K562 (cell line): ENCODE measurements around the gene GART. TPM values are rescaled to one million over a fixed set of nuclear protein-coding genes. Genes with fewer than 3 reads are reported as not detected.

Source experiments
- ATAC-seq: fragments of 200-7000 bp; cut with Tn5 transposase; 3 replicates; pipeline ENCODE4 v1.9.1; 2020; ENCODE audit warnings: moderate library complexity
- Bru-seq: library from RNA; stranded (reverse); fragments of 400-500 nt; gene quantifications from one replicate; lab custom pipeline; 2021; lab: Mats Ljungman, UMichigan
- BruChase-seq, 2 experiments: library from RNA; stranded (reverse); fragments of 400-500 nt; gene quantifications; one replicate each; lab custom pipeline; 2021; lab: Mats Ljungman, UMichigan
- BruUV-seq: library from RNA; stranded (reverse); fragments of 400-500 nt; replicated peaks from 2 replicates; lab custom pipeline; 2021; lab: Mats Ljungman, UMichigan
- CTCF ChIA-PET: fragments of 300-600 bp; formaldehyde crosslinking; extraction: SDS; loops from one replicate; lab custom pipeline; 2021; ENCODE audit warnings: low intra/inter-chr PET ratio; lab: Yijun Ruan, JAX
- POLR2A ChIA-PET: fragments of 300-600, 350-650 bp; sonication (Branson Sonifier 250); formaldehyde crosslinking; extraction: SDS; loops from one replicate; lab custom pipeline; 2021; ENCODE audit warnings: antibody characterized with exemption, inconsistent platforms; lab: Yijun Ruan, JAX
- DNase-seq, 4 experiments: peaks; one replicate each; pipeline versions ENCODE4 v3.0.0 to v3.0.0-alpha.2; 2011 to 2018; ENCODE audit warnings: low spot score in 3 of 4, mixed read lengths in 3 of 4; ENCODE audit errors: extremely low read depth in 1 of 4
- FAIRE-seq: peaks from 2 replicates; lab custom pipeline; 2011; peaks lifted over from hg19 to GRCh38; lab: Jason Lieb, UNC
- H2AFZ ChIP-seq: 2 replicates; pipeline ENCODE4 v1.6.0; 2011; ENCODE audit warnings: low read depth, low read length, control low read depth, inconsistent platforms
- H3K27ac ChIP-seq: fragments of 200-600 bp; 3 replicates; pipeline ENCODE4 v1.8.0; 2011; ENCODE audit warnings: low read depth, mild to moderate bottlenecking, control low read depth, inconsistent platforms, low read length, moderate library complexity, mixed read lengths; ENCODE audit errors: extremely low read depth
- H3K27me3 ChIP-seq, 2 experiments: fragments of 300-600 bp in 1 of 2; 2 replicates in 1 of 2; 3 replicates in 1 of 2; pipeline versions ENCODE4 v1.6.0 to v1.8.0; 2011; ENCODE audit warnings: inconsistent platforms in 2 of 2, low read length in 2 of 2, mild to moderate bottlenecking in 1 of 2, mixed read lengths in 1 of 2, moderate library complexity in 1 of 2; ENCODE audit not compliant: control insufficient read depth in 2 of 2, insufficient read depth in 2 of 2
- H3K36me3 ChIP-seq: fragments of 300-600 bp; 3 replicates; pipeline ENCODE4 v1.8.0; 2011; ENCODE audit warnings: mild to moderate bottlenecking, low read length, inconsistent platforms; ENCODE audit not compliant: control insufficient read depth, insufficient read depth
- H3K4me1 ChIP-seq, 2 experiments: fragments of 200-600 bp in 1 of 2; replicated peaks in 1 of 2; 2 replicates in 1 of 2; 3 replicates in 1 of 2; pipeline versions ENCODE4 v1.5.1 to v1.8.0; 2011; ENCODE audit warnings: inconsistent platforms in 2 of 2, low read length in 2 of 2, mild to moderate bottlenecking in 1 of 2, mixed read lengths in 1 of 2, moderate library complexity in 1 of 2; ENCODE audit not compliant: control insufficient read depth in 2 of 2, insufficient read depth in 2 of 2
- H3K4me2 ChIP-seq: 2 replicates; pipeline ENCODE4 v1.6.1; 2011; ENCODE audit warnings: low read length, control low read depth, inconsistent platforms, mixed read lengths; ENCODE audit not compliant: insufficient read depth
- H3K4me3 ChIP-seq: fragments of 200-600 bp; sonication (generic), shearing (Covaris generic); 2 replicates; pipeline ENCODE4 v1.5.1; 2016; ENCODE audit warnings: control low read depth, inconsistent platforms
- H3K79me2 ChIP-seq: fragments of 200-600 bp; 3 replicates; pipeline ENCODE4 v1.8.0; 2011; ENCODE audit warnings: low read length, inconsistent platforms; ENCODE audit not compliant: control insufficient read depth, insufficient read depth
- H3K9ac ChIP-seq, 2 experiments: 2 replicates each; pipeline versions ENCODE4 v1.6.0 to v1.6.1; 2011; ENCODE audit warnings: low read depth in 2 of 2, low read length in 2 of 2, control low read depth in 1 of 2, inconsistent platforms in 1 of 2, mild to moderate bottlenecking in 1 of 2, mixed read lengths in 1 of 2; ENCODE audit not compliant: insufficient read depth in 1 of 2
- H3K9me1 ChIP-seq: one replicate; pipeline ENCODE4 v1.6.0; 2011; ENCODE audit warnings: inconsistent platforms, mild to moderate bottlenecking, low read length, moderate library complexity; ENCODE audit not compliant: control insufficient read depth, insufficient read depth
- H3K9me3 ChIP-seq: replicated peaks from 2 replicates; pipeline ENCODE4 v1.5.1; 2011; ENCODE audit warnings: low read depth, low read length, inconsistent platforms; ENCODE audit not compliant: control insufficient read depth, insufficient read depth
- H4K20me1 ChIP-seq: replicated peaks from 2 replicates; pipeline ENCODE4 v1.6.1; 2011; ENCODE audit warnings: low read length, inconsistent platforms, mixed read lengths; ENCODE audit not compliant: control insufficient read depth, insufficient read depth
- CTBP1 ChIP-seq: fragments of 450-650 bp; IDR thresholded peaks from 2 replicates; pipeline ENCODE4 v1.6.1; 2016; ENCODE audit warnings: borderline replicate concordance
- MLX ChIP-seq, 2 experiments: fragments of 450-650 bp in 1 of 2; sonication (generic) in 1 of 2; formaldehyde crosslinking; conservative IDR thresholded peaks; 2 replicates each; pipeline versions ENCODE4 v1.4.0 to v1.8.1; 2020 to 2022; ENCODE audit warnings: mild to moderate bottlenecking in 1 of 2, missing genetic modification reagents in 1 of 2
- WGBS: fragments of 100-300 bp; shearing (Covaris generic); methylation state at CpG from one replicate; pipeline ENCODE4 v1.1.6; 2016; ENCODE audit warnings: low coverage, mixed read lengths; ENCODE audit not compliant: insufficient coverage; ENCODE audit errors: missing lambda C conversion rate; 5-methylcytosine and 5-hydroxymethylcytosine counted together
- in situ Hi-C: fragments of 300-500 bp; cut with MboI; formaldehyde crosslinking; loops from 4 replicates; pipeline ENCODE4 v1.15.0; 2018; ENCODE audit warnings: inconsistent platforms, mixed read lengths
- intact Hi-C: fragments of 100-400 bp; cut with micrococcal nuclease; formaldehyde crosslinking; loops from 2 replicates; pipeline ENCODE4 v1.14.2; 2022
- long read RNA-seq, 3 experiments: library from polyadenylated mRNA in 2 of 3; library from RNA in 1 of 3; unstranded in 2 of 3; stranded (forward) in 1 of 3; transcript quantifications; one replicate each; pipeline ENCODE4 v2.0.0, GENCODE V29; 2019 to 2022
- polyA minus RNA-seq, 3 experiments: library from RNA; depleted of rRNA, polyadenylated mRNA; stranded (reverse); fragments of >200 nt; gene quantifications; 2 replicates each; pipeline ENCODE4 v1.2.3, GENCODE V29; 2011
- polyA plus RNA-seq, 8 experiments: library from polyadenylated mRNA; depleted of rRNA in 4 of 8; stranded (reverse) in 5 of 8; unstranded in 3 of 8; fragments of >200 nt; fragmentation: Nextera tagmentation in 2 of 8; fragmentation: Illumina TruSeq in 1 of 8; extraction: Ambion mirVana in 2 of 8; extraction: Trizol in 1 of 8; gene quantifications; 2 replicates each; pipeline versions ENCODE4 v1.2.1 to v1.2.3, GENCODE V29; 2011 to 2014; ENCODE audit warnings: inconsistent platforms in 1 of 8, missing spikeins in 1 of 8
- total RNA-seq, 7 experiments: library from RNA; depleted of rRNA in 6 of 7; stranded (reverse); fragments of >200 nt in 6 of 7; fragmentation: Illumina TruSeq in 2 of 7; extraction: Trizol in 2 of 7; gene quantifications; 2 replicates each; pipeline versions ENCODE4 v1.2.1 to v1.2.3, GENCODE V29; 2011 to 2021; ENCODE audit warnings: low replicate concordance in 1 of 7
- TF ChIP-seq, protein P1 (sequence below), 2 experiments: fragments of 450-650 bp; formaldehyde crosslinking in 1 of 2; IDR thresholded peaks; 2 replicates each; pipeline versions ENCODE4 v1.4.0 to v1.6.1; 2014 to 2020; ENCODE audit warnings: mild to moderate bottlenecking in 2 of 2, borderline replicate concordance in 1 of 2, low read depth in 1 of 2

The GART gene
- total RNA-seq (2011; cell fraction: chromatin; rRNA removed; ENCODE audit: low replicate concordance), result 282 and 575 TPM in 2 replicates
- 120 and 142 TPM in 2 replicates for total RNA-seq (2011; cell fraction: nucleolus; rRNA removed)
- total RNA-seq (2011; cell fraction: nucleoplasm; rRNA removed), result 254 and 330 TPM in 2 replicates
- total RNA-seq (2014; rRNA removed), result 260 and 356 TPM in 2 replicates
- 349 and 398 TPM in 2 replicates for total RNA-seq (2014; rRNA removed; fragmentation: Illumina TruSeq; extraction: Trizol)
- 258 and 267 TPM in 2 replicates for total RNA-seq (2015; rRNA removed; fragmentation: Illumina TruSeq; extraction: Trizol)
- total RNA-seq (2021), result 396 and 415 TPM in 2 replicates
- 100 and 141 TPM in 2 replicates for polyA plus RNA-seq (2011; rRNA removed)
- 41.9 and 69.4 TPM in 2 replicates for polyA plus RNA-seq (2011; cell fraction: cytosol; rRNA removed)
- 111 and 125 TPM in 2 replicates for polyA plus RNA-seq (2011; cell fraction: nucleus; rRNA removed)
- polyA plus RNA-seq (2012), result 155 and 181 TPM in 2 replicates
- polyA plus RNA-seq (2014; fragmentation: Illumina TruSeq; extraction: Trizol), result 409 and 429 TPM in 2 replicates
- 100 to 1,000 TPM; 276 to 387 TPM for polyA plus RNA-seq (2014; fragmentation: Nextera tagmentation; extraction: Ambion mirVana)
- 230 and 236 TPM in 2 replicates for polyA plus RNA-seq (2014; rRNA removed)
- polyA minus RNA-seq (2011; rRNA and poly(A)+ RNA removed), result 152 and 154 TPM in 2 replicates
- 92.6 and 125 TPM in 2 replicates for polyA minus RNA-seq (2011; cell fraction: cytosol; rRNA and poly(A)+ RNA removed)
- polyA minus RNA-seq (2011; cell fraction: nucleus; rRNA and poly(A)+ RNA removed), result 83.7 and 168 TPM in 2 replicates
- Bru-seq, nascent RNA, result percentile 96 among the genes with signal in this experiment
- percentile 98 among the genes with signal in this experiment for BruChase-seq, experiment 1, labeled RNA remaining after a 2-hour chase
- BruChase-seq, experiment 2, labeled RNA remaining after a 6-hour chase, result percentile 97 among the genes with signal in this experiment
- long read RNA-seq, experiment 1, transcript GART-201 (11 exons, 2,149 nt), result major isoform, 892 of 2,203 reads
- long read RNA-seq, experiment 1, transcript GART-203 (22 exons, 3,341 nt), result minor isoform, 616 of 2,203 reads
- long read RNA-seq, experiment 1, partial matches to known transcripts, result 494 of 2,203 reads
- long read RNA-seq, experiment 1, other reads (novel, unspliced or antisense), result 198 of 2,203 reads
- long read RNA-seq, experiment 2, transcript GART-201 (11 exons, 2,149 nt), result minor isoform, 22 of 272 reads
- long read RNA-seq, experiment 2, transcript GART-203 (22 exons, 3,341 nt), result major isoform, 43 of 272 reads
- long read RNA-seq, experiment 2, partial matches to known transcripts, result 104 of 272 reads
- long read RNA-seq, experiment 2, other reads (novel, unspliced or antisense), result 103 of 272 reads
- long read RNA-seq, experiment 3, transcript GART-201 (11 exons, 2,149 nt), result major isoform, 356 of 594 reads
- long read RNA-seq, experiment 3, transcript GART-203 (22 exons, 3,341 nt), result minor isoform, 103 of 594 reads
- long read RNA-seq, experiment 3, partial matches to known transcripts, result 98 of 594 reads
- long read RNA-seq, experiment 3, other reads (novel, unspliced or antisense), result 37 of 594 reads

- ATAC-seq (peak; percentile 89), DNase-seq (peak; percentile 86 to 95 (median 89)), FAIRE-seq (peak; percentile 65)
- peak within 1 kb of the TSS; percentile 99 for H3K27ac ChIP-seq
- H3K9me1 ChIP-seq, result no peaks in the 10 kb centered on the region
- in situ Hi-C loops (no loop called here), intact Hi-C loops (loop anchor here (5.0 kb wide), 3 partner anchors 140 to 350 kb away; partner anchors contain the start of gene IFNGR2)
- peak within 1 kb of the TSS; percentile 95 to 98 for H3K9ac ChIP-seq
- POLR2A ChIA-PET, result interaction anchor here (0.6 to 6.9 kb wide), 12 partner anchors 7 to 161 kb away, joined by 3 to 99 read pairs (median 5); partner anchors contain the start of gene TMEM50B
- H4K20me1 ChIP-seq, result peaks cover 17% of the 10 kb centered on the region
- H3K36me3 ChIP-seq, result peaks cover 60% of the 10 kb centered on the region
- CTCF ChIA-PET, result no interaction called here
- peak within 1 kb of the TSS; percentile 71 for H3K4me3 ChIP-seq
- H2AFZ ChIP-seq, result peak within 1 kb of the TSS; percentile 90
- peak within 1 kb of the TSS; percentile 94 for H3K4me2 ChIP-seq
- BruUV-seq, result no TSS peak
- peaks cover 10% of the 10 kb centered on the region; the same call in 1 of the 2 replicates for H3K9me3 ChIP-seq
- no peaks in the 10 kb centered on the region for H3K27me3 ChIP-seq
- H3K79me2 ChIP-seq, result peaks cover 98% of the 10 kb centered on the region
- WGBS, result under 1% methylated on average over 56 of the region's 56 CpGs
- H3K4me1 ChIP-seq, result peaks cover 3 to 13% of the 10 kb centered on the region in 2 experiments; a peak in 3 of 5 replicates
- TF ChIP-seq CTBP1, result peak; percentile 66
- no peak for TF ChIP-seq MLX (CRISPR knock-in tag; conservative IDR thresholded peaks at IDR 0.05)
- TF ChIP-seq, protein P1, sequence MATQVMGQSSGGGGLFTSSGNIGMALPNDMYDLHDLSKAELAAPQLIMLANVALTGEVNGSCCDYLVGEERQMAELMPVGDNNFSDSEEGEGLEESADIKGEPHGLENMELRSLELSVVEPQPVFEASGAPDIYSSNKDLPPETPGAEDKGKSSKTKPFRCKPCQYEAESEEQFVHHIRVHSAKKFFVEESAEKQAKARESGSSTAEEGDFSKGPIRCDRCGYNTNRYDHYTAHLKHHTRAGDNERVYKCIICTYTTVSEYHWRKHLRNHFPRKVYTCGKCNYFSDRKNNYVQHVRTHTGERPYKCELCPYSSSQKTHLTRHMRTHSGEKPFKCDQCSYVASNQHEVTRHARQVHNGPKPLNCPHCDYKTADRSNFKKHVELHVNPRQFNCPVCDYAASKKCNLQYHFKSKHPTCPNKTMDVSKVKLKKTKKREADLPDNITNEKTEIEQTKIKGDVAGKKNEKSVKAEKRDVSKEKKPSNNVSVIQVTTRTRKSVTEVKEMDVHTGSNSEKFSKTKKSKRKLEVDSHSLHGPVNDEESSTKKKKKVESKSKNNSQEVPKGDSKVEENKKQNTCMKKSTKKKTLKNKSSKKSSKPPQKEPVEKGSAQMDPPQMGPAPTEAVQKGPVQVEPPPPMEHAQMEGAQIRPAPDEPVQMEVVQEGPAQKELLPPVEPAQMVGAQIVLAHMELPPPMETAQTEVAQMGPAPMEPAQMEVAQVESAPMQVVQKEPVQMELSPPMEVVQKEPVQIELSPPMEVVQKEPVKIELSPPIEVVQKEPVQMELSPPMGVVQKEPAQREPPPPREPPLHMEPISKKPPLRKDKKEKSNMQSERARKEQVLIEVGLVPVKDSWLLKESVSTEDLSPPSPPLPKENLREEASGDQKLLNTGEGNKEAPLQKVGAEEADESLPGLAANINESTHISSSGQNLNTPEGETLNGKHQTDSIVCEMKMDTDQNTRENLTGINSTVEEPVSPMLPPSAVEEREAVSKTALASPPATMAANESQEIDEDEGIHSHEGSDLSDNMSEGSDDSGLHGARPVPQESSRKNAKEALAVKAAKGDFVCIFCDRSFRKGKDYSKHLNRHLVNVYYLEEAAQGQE (IDR thresholded peaks at IDR 0.05; ENCODE audit: borderline replicate concordance), result peak; percentile 24; the same call in 1 of the 2 replicates
- TF ChIP-seq, protein P1 (CRISPR knock-in tag; IDR thresholded peaks at IDR 0.05; ENCODE audit: low read depth), result 0 out of 2 replicates have a peak, but pooled peaks have one; percentile 37
These were observed at the start of gene GART for GRCh38 chr21:33541756-33542639. Gene GART (minus strand): TSS chr21:33542117. CDS start chr21:33539315, 2,802 bp downstream.
